A673 (cell line): Measurements from ENCODE around the gene CAPN9.

Source experiments
- CTCF ChIP-seq: fragments of 300-800, 200-600 bp; sonication (generic); conservative IDR thresholded peaks from 2 replicates; pipeline ENCODE4 v1.5.1; 2017; ENCODE audit warnings: low read depth, mild to moderate bottlenecking, antibody characterized with exemption, low read length, moderate library complexity, mixed read lengths
- EZH2 ChIP-seq: fragments of 200-600 bp; sonication (generic); IDR thresholded peaks from 2 replicates; pipeline ENCODE4 v1.6.1; 2017; ENCODE audit warnings: borderline replicate concordance, low read depth, mild to moderate bottlenecking, mixed read lengths, antibody characterized with exemption, low read length; ENCODE audit not compliant: poor library complexity, severe bottlenecking

GRCh38 chr1:230807561-230808280 is 60.5 kb downstream of the CAPN9 start:
- TF ChIP-seq CTCF (no peak), EZH2 (no peak)
